GM23338 (cell line): ENCODE results near the gene PPARD.

Experiments used
- CREB1 ChIP-seq: fragments of 250-450 bp; sonication (Bioruptor Pico); IDR thresholded peaks from 2 replicates; pipeline ENCODE4 v1.5.0; 2020; ENCODE audit warnings: low read depth, mild to moderate bottlenecking, moderate library complexity
- EZH2 ChIP-seq: fragments of 200-600 bp; sonication (generic); IDR thresholded peaks from one replicate; pipeline ENCODE4 v1.8.0; 2017; ENCODE audit warnings: antibody characterized with exemption, mild to moderate bottlenecking, low read depth; ENCODE audit not compliant: unreplicated experiment
- EZH2phosphoT487 ChIP-seq: fragments of 200-600 bp; sonication (generic); IDR thresholded peaks from one replicate; pipeline ENCODE4 v1.8.1; 2018; ENCODE audit warnings: antibody characterized with exemption; ENCODE audit not compliant: unreplicated experiment
- JUNB ChIP-seq: IDR thresholded peaks from one replicate; pipeline ENCODE4 v1.6.1; 2016; ENCODE audit warnings: antibody characterized with exemption; ENCODE audit not compliant: unreplicated experiment
- NANOG ChIP-seq: IDR thresholded peaks from 2 replicates; pipeline ENCODE4 v1.6.1; 2016; ENCODE audit warnings: antibody characterized with exemption, borderline replicate concordance
- POLR2AphosphoS5 ChIP-seq: IDR thresholded peaks from 2 replicates; pipeline ENCODE4 v1.6.1; 2016; ENCODE audit warnings: antibody characterized with exemption, low read depth
- ZNF331 ChIP-seq: fragments of 250-450 bp; sonication (Bioruptor Pico); IDR thresholded peaks from 2 replicates; pipeline ENCODE4 v1.5.0; 2020; ENCODE audit warnings: low read depth, mild to moderate bottlenecking, moderate library complexity
- TF ChIP-seq, protein P1 (sequence below): IDR thresholded peaks from one replicate; pipeline ENCODE4 v1.6.1; 2018; ENCODE audit warnings: antibody characterized with exemption; ENCODE audit not compliant: unreplicated experiment
- TF ChIP-seq, protein P2 (sequence below), 2 experiments: fragments of 200-600 bp in 1 of 2; sonication (generic) in 1 of 2; conservative IDR thresholded peaks; 2 replicates each; pipeline versions ENCODE4 v1.5.1 to v1.6.1; 2016 to 2017; ENCODE audit warnings: antibody characterized with exemption in 2 of 2, low read depth in 2 of 2, mild to moderate bottlenecking in 2 of 2, moderate library complexity in 1 of 2
- TF ChIP-seq, protein P3 (sequence below): IDR thresholded peaks from 2 replicates; pipeline ENCODE4 v1.6.1; 2016; ENCODE audit warnings: antibody characterized with exemption

DNA sequence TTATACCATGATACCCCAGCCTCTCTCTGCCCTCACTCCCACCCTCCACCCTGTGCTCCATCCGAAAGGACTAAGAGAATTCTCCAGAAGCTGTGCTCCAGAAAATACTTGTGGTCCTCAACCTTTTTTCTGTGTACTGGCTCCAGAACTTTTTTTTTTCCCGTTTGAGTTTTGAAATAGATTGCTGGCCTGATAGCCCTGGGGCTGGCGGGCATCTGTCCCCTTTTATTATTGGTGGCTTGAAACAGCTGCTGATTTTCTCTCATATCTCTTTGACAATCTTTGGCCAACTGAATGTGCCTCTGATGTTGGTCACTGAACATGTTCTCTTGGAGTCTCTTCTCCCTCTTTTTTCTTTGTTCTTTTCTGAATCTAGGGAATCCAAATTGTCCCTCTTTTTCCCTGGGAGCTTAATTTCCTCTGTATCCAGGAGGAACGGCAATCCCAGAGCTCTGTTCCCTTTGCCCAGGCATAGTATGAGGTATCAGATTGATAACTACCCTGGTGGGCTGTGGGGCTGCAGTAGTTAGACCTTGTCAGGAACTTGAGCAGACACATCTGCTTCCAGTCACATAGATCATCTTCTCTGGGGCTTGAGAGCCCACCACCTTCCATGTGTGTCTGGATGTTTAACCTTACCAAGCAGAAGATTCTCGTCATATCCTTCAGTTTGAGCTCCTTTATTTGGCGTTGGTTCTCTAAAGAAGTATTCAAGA lies 1.6 kb downstream of the PPARD start:
- no peak for TF ChIP-seq EZH2
- TF ChIP-seq, protein P1, sequence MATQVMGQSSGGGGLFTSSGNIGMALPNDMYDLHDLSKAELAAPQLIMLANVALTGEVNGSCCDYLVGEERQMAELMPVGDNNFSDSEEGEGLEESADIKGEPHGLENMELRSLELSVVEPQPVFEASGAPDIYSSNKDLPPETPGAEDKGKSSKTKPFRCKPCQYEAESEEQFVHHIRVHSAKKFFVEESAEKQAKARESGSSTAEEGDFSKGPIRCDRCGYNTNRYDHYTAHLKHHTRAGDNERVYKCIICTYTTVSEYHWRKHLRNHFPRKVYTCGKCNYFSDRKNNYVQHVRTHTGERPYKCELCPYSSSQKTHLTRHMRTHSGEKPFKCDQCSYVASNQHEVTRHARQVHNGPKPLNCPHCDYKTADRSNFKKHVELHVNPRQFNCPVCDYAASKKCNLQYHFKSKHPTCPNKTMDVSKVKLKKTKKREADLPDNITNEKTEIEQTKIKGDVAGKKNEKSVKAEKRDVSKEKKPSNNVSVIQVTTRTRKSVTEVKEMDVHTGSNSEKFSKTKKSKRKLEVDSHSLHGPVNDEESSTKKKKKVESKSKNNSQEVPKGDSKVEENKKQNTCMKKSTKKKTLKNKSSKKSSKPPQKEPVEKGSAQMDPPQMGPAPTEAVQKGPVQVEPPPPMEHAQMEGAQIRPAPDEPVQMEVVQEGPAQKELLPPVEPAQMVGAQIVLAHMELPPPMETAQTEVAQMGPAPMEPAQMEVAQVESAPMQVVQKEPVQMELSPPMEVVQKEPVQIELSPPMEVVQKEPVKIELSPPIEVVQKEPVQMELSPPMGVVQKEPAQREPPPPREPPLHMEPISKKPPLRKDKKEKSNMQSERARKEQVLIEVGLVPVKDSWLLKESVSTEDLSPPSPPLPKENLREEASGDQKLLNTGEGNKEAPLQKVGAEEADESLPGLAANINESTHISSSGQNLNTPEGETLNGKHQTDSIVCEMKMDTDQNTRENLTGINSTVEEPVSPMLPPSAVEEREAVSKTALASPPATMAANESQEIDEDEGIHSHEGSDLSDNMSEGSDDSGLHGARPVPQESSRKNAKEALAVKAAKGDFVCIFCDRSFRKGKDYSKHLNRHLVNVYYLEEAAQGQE: no peak
- TF ChIP-seq CREB1 (CRISPR knock-in tag): no peak
- TF ChIP-seq, protein P2, sequence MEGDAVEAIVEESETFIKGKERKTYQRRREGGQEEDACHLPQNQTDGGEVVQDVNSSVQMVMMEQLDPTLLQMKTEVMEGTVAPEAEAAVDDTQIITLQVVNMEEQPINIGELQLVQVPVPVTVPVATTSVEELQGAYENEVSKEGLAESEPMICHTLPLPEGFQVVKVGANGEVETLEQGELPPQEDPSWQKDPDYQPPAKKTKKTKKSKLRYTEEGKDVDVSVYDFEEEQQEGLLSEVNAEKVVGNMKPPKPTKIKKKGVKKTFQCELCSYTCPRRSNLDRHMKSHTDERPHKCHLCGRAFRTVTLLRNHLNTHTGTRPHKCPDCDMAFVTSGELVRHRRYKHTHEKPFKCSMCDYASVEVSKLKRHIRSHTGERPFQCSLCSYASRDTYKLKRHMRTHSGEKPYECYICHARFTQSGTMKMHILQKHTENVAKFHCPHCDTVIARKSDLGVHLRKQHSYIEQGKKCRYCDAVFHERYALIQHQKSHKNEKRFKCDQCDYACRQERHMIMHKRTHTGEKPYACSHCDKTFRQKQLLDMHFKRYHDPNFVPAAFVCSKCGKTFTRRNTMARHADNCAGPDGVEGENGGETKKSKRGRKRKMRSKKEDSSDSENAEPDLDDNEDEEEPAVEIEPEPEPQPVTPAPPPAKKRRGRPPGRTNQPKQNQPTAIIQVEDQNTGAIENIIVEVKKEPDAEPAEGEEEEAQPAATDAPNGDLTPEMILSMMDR (conservative IDR thresholded peaks at IDR 0.05; ENCODE audit: low read depth in 2 of 2): no peak
- no peak for TF ChIP-seq POLR2AphosphoS5
- no peak for TF ChIP-seq EZH2phosphoT487
- TF ChIP-seq JUNB: no peak
- TF ChIP-seq, protein P3, sequence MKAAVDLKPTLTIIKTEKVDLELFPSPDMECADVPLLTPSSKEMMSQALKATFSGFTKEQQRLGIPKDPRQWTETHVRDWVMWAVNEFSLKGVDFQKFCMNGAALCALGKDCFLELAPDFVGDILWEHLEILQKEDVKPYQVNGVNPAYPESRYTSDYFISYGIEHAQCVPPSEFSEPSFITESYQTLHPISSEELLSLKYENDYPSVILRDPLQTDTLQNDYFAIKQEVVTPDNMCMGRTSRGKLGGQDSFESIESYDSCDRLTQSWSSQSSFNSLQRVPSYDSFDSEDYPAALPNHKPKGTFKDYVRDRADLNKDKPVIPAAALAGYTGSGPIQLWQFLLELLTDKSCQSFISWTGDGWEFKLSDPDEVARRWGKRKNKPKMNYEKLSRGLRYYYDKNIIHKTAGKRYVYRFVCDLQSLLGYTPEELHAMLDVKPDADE: no peak
- no peak for TF ChIP-seq ZNF331
- TF ChIP-seq NANOG: no peak
